Tibial nerve (tissue), 4 donors: ENCODE results near the gene RBPJL. TPM values are rescaled to one million over a fixed set of nuclear protein-coding genes. Genes with fewer than 3 reads are reported as not detected.

Source experiments
- DNase-seq, 2 donors: peaks; one replicate each; pipeline ENCODE4 v3.0.0-alpha.2; 2019; ENCODE audit warnings: low spot score in 2 of 2
- H3K27ac ChIP-seq, 4 donors: fragments of 200-600 bp; sonication (generic) in 3 of 4; one replicate each; pipeline ENCODE4 v1.5.1; 2017 to 2019; ENCODE audit warnings: mild to moderate bottlenecking in 1 of 4
- H3K27me3 ChIP-seq, 2 donors: fragments of 200-600 bp; sonication (generic) in 1 of 2; one replicate each; pipeline versions ENCODE4 v1.5.1 to v1.6.0; 2017 to 2019
- H3K36me3 ChIP-seq, 3 donors: fragments of 200-600 bp; sonication (generic); one replicate each; pipeline ENCODE4 v1.5.1; 2018 to 2019
- H3K4me1 ChIP-seq, 4 donors: fragments of 200-600 bp; sonication (generic) in 3 of 4; one replicate each; pipeline ENCODE4 v1.5.1; 2017 to 2019
- H3K4me3 ChIP-seq, 4 donors: fragments of 200-600 bp; sonication (generic) in 3 of 4; one replicate each; pipeline ENCODE4 v1.5.1; 2017 to 2019; ENCODE audit warnings: mild to moderate bottlenecking in 1 of 4, moderate library complexity in 1 of 4
- H3K9me3 ChIP-seq, 4 donors: fragments of 200-600 bp; sonication (generic) in 3 of 4; one replicate each; pipeline ENCODE4 v1.5.1; 2017 to 2019
- EP300 ChIP-seq, 2 donors: sonication (generic); formaldehyde crosslinking; IDR thresholded peaks; one replicate each; pipeline ENCODE4 v1.6.1; 2017; ENCODE audit warnings: antibody characterized with exemption in 2 of 2, mild to moderate bottlenecking in 1 of 2
- POLR2A ChIP-seq, 2 donors: fragments of 450-650 bp; IDR thresholded peaks; one replicate each; pipeline ENCODE4 v1.6.1; 2017; ENCODE audit warnings: antibody characterized with exemption in 2 of 2, mild to moderate bottlenecking in 2 of 2, moderate library complexity in 2 of 2
- WGBS, 2 donors: methylation state at CpG; one replicate each; pipeline ENCODE4 v1.1.5; 2018; 5-methylcytosine and 5-hydroxymethylcytosine counted together
- total RNA-seq, 4 donors: library from RNA; depleted of rRNA; stranded (reverse); fragments of >200 nt; gene quantifications; one replicate each; pipeline ENCODE4 v1.1.0, GENCODE V29; 2016
- TF ChIP-seq, protein P1 (sequence below), 5 experiments: fragments of 200-600 bp in 3 of 5; fragments of 450-650 bp in 2 of 5; sonication (generic) in 3 of 5; IDR thresholded peaks; one replicate each; pipeline ENCODE4 v1.5.1; 2016 to 2019; ENCODE audit warnings: antibody characterized with exemption in 5 of 5, mild to moderate bottlenecking in 3 of 5, moderate library complexity in 2 of 5

RBPJL gene
- total RNA-seq, 4 donors from 2014 or later = 0.44 TPM; not detected in 3

DNA sequence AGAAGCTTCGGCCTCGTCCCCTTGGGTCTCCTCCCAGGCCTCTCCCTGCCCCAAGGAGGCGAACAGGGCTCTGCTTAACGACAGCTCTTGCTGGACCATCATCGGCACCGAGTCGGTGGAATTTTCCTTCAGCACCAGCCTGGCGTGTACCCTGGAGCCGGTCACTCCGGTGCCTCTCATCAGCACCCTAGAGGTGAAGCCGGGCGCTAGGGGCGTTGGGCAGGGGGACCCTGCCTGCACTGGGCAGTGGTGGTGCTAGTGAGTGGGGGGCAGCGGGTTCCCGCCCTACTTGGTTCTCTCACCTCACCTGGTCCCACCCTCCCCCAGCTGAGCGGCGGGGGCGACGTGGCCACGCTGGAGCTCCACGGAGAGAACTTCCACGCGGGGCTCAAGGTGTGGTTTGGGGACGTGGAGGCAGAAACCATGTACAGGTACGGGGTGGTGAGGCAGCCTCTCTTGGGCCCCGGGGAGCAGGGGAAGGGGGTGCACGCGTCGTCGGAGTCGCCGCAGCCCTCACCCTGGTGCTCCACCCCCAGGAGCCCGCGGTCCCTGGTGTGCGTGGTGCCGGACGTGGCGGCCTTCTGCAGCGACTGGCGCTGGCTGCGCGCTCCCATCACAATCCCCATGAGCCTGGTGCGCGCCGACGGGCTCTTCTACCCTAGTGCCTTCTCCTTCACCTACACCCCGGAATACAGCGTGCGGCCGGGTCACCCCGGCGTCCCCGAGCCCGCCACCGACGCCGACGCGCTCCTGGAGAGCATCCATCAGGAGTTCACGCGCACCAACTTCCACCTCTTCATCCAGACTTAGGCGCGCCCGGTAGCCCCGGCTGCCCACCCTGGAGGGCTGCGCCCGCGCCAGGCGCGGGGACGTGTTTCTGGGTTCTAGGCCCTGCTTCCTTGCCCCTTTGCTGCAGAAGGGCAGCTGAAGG lies 9.8 kb downstream of the RBPJL start:
- 31 to 37% methylated on average over 55 of the region's 71 CpGs for WGBS, 2 donors
- no peak for DNase-seq
- H3K27ac ChIP-seq = no peak overlapping the region
- H3K4me1 ChIP-seq = peaks cover 0 to 29% (median 1%) of the 10 kb centered on the region in 4 donors
- TF ChIP-seq, protein P1, sequence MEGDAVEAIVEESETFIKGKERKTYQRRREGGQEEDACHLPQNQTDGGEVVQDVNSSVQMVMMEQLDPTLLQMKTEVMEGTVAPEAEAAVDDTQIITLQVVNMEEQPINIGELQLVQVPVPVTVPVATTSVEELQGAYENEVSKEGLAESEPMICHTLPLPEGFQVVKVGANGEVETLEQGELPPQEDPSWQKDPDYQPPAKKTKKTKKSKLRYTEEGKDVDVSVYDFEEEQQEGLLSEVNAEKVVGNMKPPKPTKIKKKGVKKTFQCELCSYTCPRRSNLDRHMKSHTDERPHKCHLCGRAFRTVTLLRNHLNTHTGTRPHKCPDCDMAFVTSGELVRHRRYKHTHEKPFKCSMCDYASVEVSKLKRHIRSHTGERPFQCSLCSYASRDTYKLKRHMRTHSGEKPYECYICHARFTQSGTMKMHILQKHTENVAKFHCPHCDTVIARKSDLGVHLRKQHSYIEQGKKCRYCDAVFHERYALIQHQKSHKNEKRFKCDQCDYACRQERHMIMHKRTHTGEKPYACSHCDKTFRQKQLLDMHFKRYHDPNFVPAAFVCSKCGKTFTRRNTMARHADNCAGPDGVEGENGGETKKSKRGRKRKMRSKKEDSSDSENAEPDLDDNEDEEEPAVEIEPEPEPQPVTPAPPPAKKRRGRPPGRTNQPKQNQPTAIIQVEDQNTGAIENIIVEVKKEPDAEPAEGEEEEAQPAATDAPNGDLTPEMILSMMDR (IDR thresholded peaks at IDR 0.05) = no peak
- TF ChIP-seq POLR2A (IDR thresholded peaks at IDR 0.05) (no peak), EP300 (IDR thresholded peaks at IDR 0.05) (no peak)
- no peaks in the 10 kb centered on the region for H3K9me3 ChIP-seq
- H3K36me3 ChIP-seq = no peaks in the 10 kb centered on the region
- H3K27me3 ChIP-seq = peaks cover 0 to 44% of the 10 kb centered on the region in 2 donors
- H3K4me3 ChIP-seq = no peak overlapping the region

DNA sequence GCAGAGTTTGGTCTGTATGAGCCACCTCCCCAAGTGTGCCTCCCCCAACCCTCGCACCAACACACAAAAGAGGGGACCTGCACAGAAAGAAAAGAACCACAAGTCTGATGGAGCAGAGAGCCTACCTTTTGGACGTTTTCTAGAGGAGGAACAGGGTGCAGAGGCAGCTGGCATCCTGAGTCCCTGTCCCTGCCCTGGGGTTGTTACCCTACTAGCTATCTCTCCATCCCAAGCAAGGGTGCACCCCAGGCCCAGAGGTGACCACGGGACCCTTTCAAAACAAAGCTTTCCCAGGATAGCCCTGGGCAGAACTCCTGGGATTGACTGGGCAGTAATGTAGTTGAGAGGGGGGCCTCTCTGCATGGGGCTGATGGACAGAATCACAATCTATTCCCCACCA lies 11.2 kb downstream of the RBPJL start:
- peaks cover 0 to 20% (median 1%) of the 10 kb centered on the region in 4 donors for H3K4me1 ChIP-seq
- H3K27me3 ChIP-seq = peaks cover 0 to 32% of the 10 kb centered on the region in 2 donors
- no peaks in the 10 kb centered on the region for H3K36me3 ChIP-seq
- no peak overlapping the region for H3K4me3 ChIP-seq
- 57 to 86% methylated on average over 3 of the region's 3 CpGs for WGBS, 2 donors
- DNase-seq = no peak
- TF ChIP-seq EP300 (IDR thresholded peaks at IDR 0.05) (no peak), POLR2A (IDR thresholded peaks at IDR 0.05) (no peak)
- TF ChIP-seq, protein P1 (IDR thresholded peaks at IDR 0.05) = no peak
- H3K9me3 ChIP-seq = no peaks in the 10 kb centered on the region
- no peak overlapping the region for H3K27ac ChIP-seq

DNA sequence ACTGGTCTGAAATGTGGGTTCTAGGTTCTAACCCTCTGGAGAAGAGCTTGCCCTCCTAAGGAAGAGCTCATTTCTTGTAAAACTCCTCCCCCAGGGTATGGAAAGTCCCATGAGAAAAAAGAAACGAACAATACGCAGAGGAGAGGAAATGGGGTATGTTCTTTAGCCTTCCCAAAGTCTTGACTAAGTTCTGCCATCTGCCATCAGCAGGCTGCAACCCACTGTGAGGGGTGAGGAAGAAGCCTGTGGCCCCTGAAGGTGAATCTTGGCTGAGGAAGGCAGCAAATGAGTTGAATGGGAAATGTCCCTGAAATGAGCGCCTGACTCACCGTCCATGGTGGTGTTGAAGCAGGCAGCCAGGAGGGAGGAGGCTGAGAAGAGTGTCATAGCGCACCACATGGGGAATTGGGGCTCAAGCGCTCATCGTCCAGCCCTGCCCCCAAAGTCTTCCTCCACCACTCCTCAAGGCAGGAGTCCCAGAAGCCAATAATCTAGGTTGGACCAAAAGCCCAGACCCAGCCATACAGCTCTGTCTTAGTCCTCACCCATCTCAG lies 11.8 kb downstream of the RBPJL start:
- no peaks in the 10 kb centered on the region for H3K36me3 ChIP-seq
- H3K9me3 ChIP-seq = no peaks in the 10 kb centered on the region
- H3K4me3 ChIP-seq = no peak overlapping the region
- H3K4me1 ChIP-seq = peaks cover 0 to 20% (median 2%) of the 10 kb centered on the region in 4 donors
- 75 to 78% methylated on average over 7 of the region's 7 CpGs for WGBS, 2 donors
- TF ChIP-seq POLR2A (IDR thresholded peaks at IDR 0.05) (no peak), EP300 (IDR thresholded peaks at IDR 0.05) (no peak)
- TF ChIP-seq, protein P1 (IDR thresholded peaks at IDR 0.05) = no peak
- H3K27me3 ChIP-seq = peaks cover 0 to 32% of the 10 kb centered on the region in 2 donors
- DNase-seq = no peak
- H3K27ac ChIP-seq = no peak overlapping the region

DNA sequence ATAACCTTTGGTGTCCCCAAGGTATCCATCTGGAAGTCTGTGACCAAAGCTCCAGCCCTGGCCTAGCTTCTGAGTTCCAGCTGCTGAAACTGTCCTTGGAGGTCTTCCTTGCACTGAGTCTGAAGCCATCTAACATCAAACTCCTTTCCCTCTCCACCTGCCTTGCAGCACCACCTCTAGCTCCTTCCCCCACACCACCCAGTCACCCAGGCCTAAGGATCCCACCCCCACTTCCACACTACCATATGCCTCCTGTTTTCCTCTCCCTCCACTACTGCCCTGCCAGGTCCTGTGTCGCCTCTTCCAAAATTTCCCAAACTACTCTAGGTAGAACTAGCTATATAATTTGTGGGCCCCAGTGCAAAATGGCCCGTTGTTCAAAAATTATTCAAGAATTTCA lies 12.3 kb downstream of the RBPJL start:
- Histone ChIP-seq H3K4me3 (no peak overlapping the region), H3K27me3 (peaks cover 0 to 29% of the 10 kb centered on the region in 2 donors), H3K27ac (no peak overlapping the region), H3K9me3 (no peaks in the 10 kb centered on the region), H3K4me1 (peaks cover 0 to 20% (median 2%) of the 10 kb centered on the region in 4 donors), H3K36me3 (no peaks in the 10 kb centered on the region)
- TF ChIP-seq POLR2A (IDR thresholded peaks at IDR 0.05) (no peak), EP300 (IDR thresholded peaks at IDR 0.05) (no peak)
- TF ChIP-seq, protein P1 (IDR thresholded peaks at IDR 0.05) = no peak
- WGBS, 2 donors = 79 to 83% methylated on average over 2 of the region's 2 CpGs
- DNase-seq = no peak
